Activated CD4-positive, alpha-beta memory T cell treated with anti-CD3 and anti-CD28 coated beads for 36 hours (primary cell): ENCODE measurements around the gene RNF130. TPM values are rescaled to one million over a fixed set of nuclear protein-coding genes. Genes with fewer than 3 reads are reported as not detected.

Experiments
- CTCF ChIA-PET: fragments of 350-600 bp; sonication (Branson Sonifier 250); formaldehyde crosslinking; loops from one replicate; lab custom pipeline; 2021; ENCODE audit warnings: antibody characterized with exemption, inconsistent platforms; lab: Charles Lee
- POLR2A ChIA-PET: fragments of 350-600 bp; sonication (Branson Sonifier 250); formaldehyde crosslinking; loops from one replicate; lab custom pipeline; 2021; ENCODE audit warnings: antibody characterized with exemption; lab: Charles Lee
- DNase-seq: peaks from one replicate; pipeline ENCODE4 v3.0.0-alpha.2; 2020
- H3K27ac Mint-ChIP-seq: one replicate; pipeline ENCODE4 v1.8.0; 2021; ENCODE audit warnings: mixed read lengths
- H3K27me3 Mint-ChIP-seq: one replicate; pipeline ENCODE4 v1.8.0; 2021; ENCODE audit warnings: mixed read lengths
- H3K36me3 Mint-ChIP-seq: one replicate; pipeline ENCODE4 v1.8.0; 2021; ENCODE audit warnings: mixed read lengths
- H3K4me1 Mint-ChIP-seq: one replicate; pipeline ENCODE4 v1.8.0; 2021; ENCODE audit warnings: low read depth, mixed read lengths
- H3K4me3 Mint-ChIP-seq: one replicate; pipeline ENCODE4 v1.8.0; 2021; ENCODE audit warnings: mild to moderate bottlenecking, mixed read lengths
- H3K9me3 Mint-ChIP-seq: one replicate; pipeline ENCODE4 v1.8.0; 2021; ENCODE audit warnings: mixed read lengths
- intact Hi-C: fragments of 100-400 bp; cut with micrococcal nuclease; formaldehyde crosslinking; loops from one replicate; pipeline ENCODE4 v1.15.1; 2023
- total RNA-seq, 2 experiments: library from RNA; stranded (reverse); gene quantifications; one replicate each; pipeline ENCODE4 v1.2.3, GENCODE V29; 2021

Gene RNF130
- total RNA-seq, 2 experiments from 2014 or later = 9.9 to 10.1 TPM

- Mint-ChIP-seq H3K36me3 (peaks cover 3% of the 10 kb centered on the region), H3K4me3 (no peak overlapping the region), H3K4me1 (peaks cover 31% of the 10 kb centered on the region), H3K27me3 (peaks cover 2% of the 10 kb centered on the region), H3K27ac (no peak overlapping the region), H3K9me3 (peaks cover 7% of the 10 kb centered on the region)
- ChIA-PET POLR2A (no interaction called here), CTCF (interaction anchor here (1.5 kb wide), 1 partner anchor 23 kb away, joined by 4 read pairs; no protein-coding TSS in a partner anchor)
- intact Hi-C loops = no loop called here
- DNase-seq = no peak
Measured at GRCh38 chr5:180067986-180068385, 3.6 kb downstream of the RNF130 start.

- ChIA-PET CTCF (no interaction called here), POLR2A (no interaction called here)
Measured at GRCh38 chr5:180060192-180060591, 11.4 kb downstream of the RNF130 start.

GRCh38 chr5:180059326-180059725 is 12.2 kb downstream of the RNF130 start:
- ChIA-PET POLR2A (no interaction called here), CTCF (no interaction called here)
- H3K36me3 Mint-ChIP-seq = no peaks in the 10 kb centered on the region
- H3K27ac Mint-ChIP-seq = no peak overlapping the region
- no peaks in the 10 kb centered on the region for H3K4me1 Mint-ChIP-seq
- no peaks in the 10 kb centered on the region for H3K27me3 Mint-ChIP-seq
- H3K4me3 Mint-ChIP-seq = no peak overlapping the region
- DNase-seq = no peak
- no peaks in the 10 kb centered on the region for H3K9me3 Mint-ChIP-seq
- intact Hi-C loops = no loop called here

More at GRCh38 chr5:180060192-180060591, 11.4 kb downstream of the RNF130 start:
- Mint-ChIP-seq H3K9me3 (no peaks in the 10 kb centered on the region), H3K4me3 (no peak overlapping the region), H3K27ac (no peak overlapping the region), H3K4me1 (no peaks in the 10 kb centered on the region), H3K36me3 (no peaks in the 10 kb centered on the region), H3K27me3 (no peaks in the 10 kb centered on the region)
- intact Hi-C loops = no loop called here
- no peak for DNase-seq

- DNase-seq = no peak
- H3K27ac Mint-ChIP-seq = no peak overlapping the region
- intact Hi-C loops = no loop called here
- H3K4me1 Mint-ChIP-seq = peaks cover 2% of the 10 kb centered on the region
- no peaks in the 10 kb centered on the region for H3K36me3 Mint-ChIP-seq
- H3K27me3 Mint-ChIP-seq = no peaks in the 10 kb centered on the region
- no peak overlapping the region for H3K4me3 Mint-ChIP-seq
- POLR2A ChIA-PET = no interaction called here
- H3K9me3 Mint-ChIP-seq = no peaks in the 10 kb centered on the region
- CTCF ChIA-PET = no interaction called here
Measured at GRCh38 chr5:180056153-180056552, 15.4 kb downstream of the RNF130 start.

GRCh38 chr5:180054226-180054625 is 17.3 kb downstream of the RNF130 start:
- Mint-ChIP-seq H3K27me3 (no peaks in the 10 kb centered on the region), H3K4me1 (peaks cover 2% of the 10 kb centered on the region), H3K36me3 (no peaks in the 10 kb centered on the region), H3K27ac (no peak overlapping the region), H3K4me3 (no peak overlapping the region), H3K9me3 (no peaks in the 10 kb centered on the region)
- intact Hi-C loops = no loop called here
- POLR2A ChIA-PET = no interaction called here
- DNase-seq = no peak
- CTCF ChIA-PET = no interaction called here

GRCh38 chr5:180053061-180053602 is 18.4 kb downstream of the RNF130 start:
- intact Hi-C loops = no loop called here
- no peak overlapping the region for H3K27ac Mint-ChIP-seq
- no peak for DNase-seq
- H3K9me3 Mint-ChIP-seq = no peaks in the 10 kb centered on the region
- H3K27me3 Mint-ChIP-seq = no peaks in the 10 kb centered on the region
- ChIA-PET POLR2A (no interaction called here), CTCF (no interaction called here)
- peaks cover 2% of the 10 kb centered on the region for H3K4me1 Mint-ChIP-seq
- H3K36me3 Mint-ChIP-seq = no peaks in the 10 kb centered on the region
- no peak overlapping the region for H3K4me3 Mint-ChIP-seq

- no peak for DNase-seq
- intact Hi-C loops = no loop called here
- H3K27ac Mint-ChIP-seq = no peak overlapping the region
- H3K4me3 Mint-ChIP-seq = no peak overlapping the region
- no peaks in the 10 kb centered on the region for H3K27me3 Mint-ChIP-seq
- no peaks in the 10 kb centered on the region for H3K9me3 Mint-ChIP-seq
- peaks cover 2% of the 10 kb centered on the region for H3K4me1 Mint-ChIP-seq
- H3K36me3 Mint-ChIP-seq = no peaks in the 10 kb centered on the region
- CTCF ChIA-PET = interaction anchor here (0.5 kb wide), 1 partner anchor 31 kb away, joined by 3 read pairs; no protein-coding TSS in a partner anchor
- POLR2A ChIA-PET = no interaction called here
Measured at GRCh38 chr5:180052211-180052818, 19.2 kb downstream of the RNF130 start.

GRCh38 chr5:180050121-180050940 is 21.2 kb downstream of the RNF130 start:
- intact Hi-C loops = no loop called here
- Mint-ChIP-seq H3K36me3 (no peaks in the 10 kb centered on the region), H3K27me3 (no peaks in the 10 kb centered on the region), H3K4me1 (peaks cover 2% of the 10 kb centered on the region), H3K27ac (no peak overlapping the region), H3K4me3 (no peak overlapping the region), H3K9me3 (no peaks in the 10 kb centered on the region)
- POLR2A ChIA-PET = no interaction called here
- CTCF ChIA-PET = no interaction called here
- no peak for DNase-seq

- Mint-ChIP-seq H3K4me1 (peaks cover 2% of the 10 kb centered on the region), H3K4me3 (no peak overlapping the region), H3K27me3 (no peaks in the 10 kb centered on the region), H3K9me3 (no peaks in the 10 kb centered on the region), H3K27ac (no peak overlapping the region), H3K36me3 (no peaks in the 10 kb centered on the region)
- intact Hi-C loops = no loop called here
- no peak for DNase-seq
- ChIA-PET CTCF (no interaction called here), POLR2A (no interaction called here)
Measured at GRCh38 chr5:180049185-180049548, 22.4 kb downstream of the RNF130 start.

GRCh38 chr5:180047667-180048066 is 23.9 kb downstream of the RNF130 start:
- Mint-ChIP-seq H3K36me3 (no peaks in the 10 kb centered on the region), H3K27me3 (no peaks in the 10 kb centered on the region), H3K4me3 (no peak overlapping the region), H3K27ac (no peak overlapping the region), H3K9me3 (no peaks in the 10 kb centered on the region), H3K4me1 (peaks cover 2% of the 10 kb centered on the region)
- ChIA-PET CTCF (no interaction called here), POLR2A (no interaction called here)
- intact Hi-C loops = no loop called here
- no peak for DNase-seq

GRCh38 chr5:180046656-180047055 is 24.9 kb downstream of the RNF130 start:
- Mint-ChIP-seq H3K9me3 (no peaks in the 10 kb centered on the region), H3K4me1 (no peaks in the 10 kb centered on the region), H3K36me3 (no peaks in the 10 kb centered on the region), H3K4me3 (no peak overlapping the region), H3K27me3 (no peaks in the 10 kb centered on the region), H3K27ac (no peak overlapping the region)
- no peak for DNase-seq
- intact Hi-C loops = no loop called here
- CTCF ChIA-PET = no interaction called here
- POLR2A ChIA-PET = no interaction called here

GRCh38 chr5:180045889-180046499 is 25.6 kb downstream of the RNF130 start:
- DNase-seq = no peak
- Mint-ChIP-seq H3K36me3 (no peaks in the 10 kb centered on the region), H3K9me3 (no peaks in the 10 kb centered on the region), H3K4me3 (no peak overlapping the region), H3K4me1 (no peaks in the 10 kb centered on the region), H3K27ac (no peak overlapping the region), H3K27me3 (no peaks in the 10 kb centered on the region)
- POLR2A ChIA-PET = no interaction called here
- CTCF ChIA-PET = no interaction called here
- intact Hi-C loops = no loop called here
